Mesenchymal stem cell (in vitro differentiated cells and primary cell): ENCODE results near the gene SLC44A3.

Experiments
- DNase-seq: peaks from one replicate; pipeline ENCODE4 v3.0.0-alpha.2; 2013
- H2AFZ ChIP-seq: one replicate; pipeline ENCODE4 v1.6.1; 2013; ENCODE audit warnings: low read depth, mild to moderate bottlenecking, control low read depth, inconsistent platforms, low read length, moderate library complexity
- H2AK5ac ChIP-seq: 2 replicates; pipeline ENCODE4 v1.6.1; 2013; ENCODE audit warnings: low read length, moderate library complexity, mild to moderate bottlenecking, inconsistent platforms; ENCODE audit not compliant: severe bottlenecking
- H2BK120ac ChIP-seq: one replicate; pipeline ENCODE4 v1.6.1; 2013; ENCODE audit warnings: low read depth, mild to moderate bottlenecking, inconsistent platforms, low read length, moderate library complexity
- H2BK12ac ChIP-seq, 2 experiments: one replicate each; pipeline ENCODE4 v1.6.1; 2013; ENCODE audit warnings: inconsistent platforms in 2 of 2, low read length in 2 of 2, mild to moderate bottlenecking in 2 of 2, moderate library complexity in 2 of 2, control low read depth in 1 of 2
- H2BK15ac ChIP-seq: one replicate; pipeline ENCODE4 v1.6.1; 2013; ENCODE audit warnings: mild to moderate bottlenecking, low read depth, inconsistent platforms; ENCODE audit not compliant: poor library complexity, severe bottlenecking
- H2BK5ac ChIP-seq: 2 replicates; pipeline ENCODE4 v1.6.1; 2013; ENCODE audit warnings: low read depth, mild to moderate bottlenecking, low read length, control low read depth, inconsistent platforms; ENCODE audit not compliant: poor library complexity, severe bottlenecking
- H3K14ac ChIP-seq, 2 experiments: one replicate each; pipeline ENCODE4 v1.6.1; 2013; ENCODE audit warnings: inconsistent platforms in 2 of 2, low read length in 2 of 2, control low read depth in 1 of 2, mild to moderate bottlenecking in 1 of 2, moderate library complexity in 1 of 2
- H3K18ac ChIP-seq, 2 experiments: one replicate each; pipeline ENCODE4 v1.6.1; 2013; ENCODE audit warnings: inconsistent platforms in 2 of 2, low read length in 2 of 2, control low read depth in 1 of 2, low read depth in 1 of 2, mild to moderate bottlenecking in 1 of 2
- H3K23ac ChIP-seq, 2 experiments: one replicate each; pipeline ENCODE4 v1.6.1; 2013; ENCODE audit warnings: inconsistent platforms in 2 of 2, low read length in 2 of 2, mild to moderate bottlenecking in 2 of 2, moderate library complexity in 2 of 2, control low read depth in 1 of 2
- H3K27ac ChIP-seq: 2 replicates; pipeline ENCODE4 v1.5.1; 2013; ENCODE audit warnings: mild to moderate bottlenecking, moderate library complexity, low read length, control low read depth, inconsistent platforms; ENCODE audit not compliant: poor library complexity, severe bottlenecking
- H3K27me3 ChIP-seq, 2 experiments: 2 replicates each; pipeline versions ENCODE4 v1.6.1 to v1.7.0; 2013; ENCODE audit warnings: low read length in 2 of 2, mild to moderate bottlenecking in 2 of 2, moderate library complexity in 2 of 2, control low read depth in 1 of 2, inconsistent platforms in 1 of 2; ENCODE audit not compliant: control insufficient read depth in 1 of 2, insufficient read depth in 1 of 2
- H3K36me3 ChIP-seq, 2 experiments: 2 replicates each; pipeline versions ENCODE4 v1.6.1 to v1.7.0; 2013; ENCODE audit warnings: low read length in 2 of 2, control low read depth in 1 of 2, inconsistent platforms in 1 of 2, low read depth in 1 of 2, mild to moderate bottlenecking in 1 of 2; ENCODE audit not compliant: insufficient read depth in 2 of 2, control insufficient read depth in 1 of 2
- H3K4ac ChIP-seq, 2 experiments: one replicate each; pipeline ENCODE4 v1.6.1; 2013; ENCODE audit warnings: inconsistent platforms in 2 of 2, low read length in 2 of 2, mild to moderate bottlenecking in 2 of 2, moderate library complexity in 2 of 2, control low read depth in 1 of 2, low read depth in 1 of 2
- H3K4me1 ChIP-seq: 2 replicates; pipeline ENCODE4 v1.6.1; 2013; ENCODE audit warnings: low read depth, low read length, control low read depth; ENCODE audit not compliant: control insufficient read depth, insufficient read depth
- H3K4me2 ChIP-seq: 2 replicates; pipeline ENCODE4 v1.6.1; 2013; ENCODE audit warnings: low read length, mild to moderate bottlenecking, inconsistent platforms; ENCODE audit not compliant: poor library complexity, severe bottlenecking
- H3K4me3 ChIP-seq, 2 experiments: 2 replicates each; pipeline versions ENCODE4 v1.5.1 to v1.7.0; 2013; ENCODE audit warnings: low read length in 2 of 2, mild to moderate bottlenecking in 2 of 2, control low read depth in 1 of 2, low read depth in 1 of 2; ENCODE audit not compliant: insufficient read depth in 1 of 2
- H3K79me1 ChIP-seq: replicated peaks from 2 replicates; pipeline ENCODE4 v1.6.1; 2013; ENCODE audit warnings: mild to moderate bottlenecking, control low read depth, low read length, inconsistent platforms; ENCODE audit not compliant: poor library complexity, severe bottlenecking
- H3K9ac ChIP-seq: 2 replicates; pipeline ENCODE4 v1.7.0; 2013; ENCODE audit warnings: mild to moderate bottlenecking, low read length, moderate library complexity
- H3K9me3 ChIP-seq: 2 replicates; pipeline ENCODE4 v1.7.0; 2013; ENCODE audit warnings: mild to moderate bottlenecking, low read length; ENCODE audit not compliant: control insufficient read depth
- H4K8ac ChIP-seq: one replicate; pipeline ENCODE4 v1.6.1; 2013; ENCODE audit warnings: inconsistent platforms, mild to moderate bottlenecking, low read length, moderate library complexity
- H4K91ac ChIP-seq: one replicate; pipeline ENCODE4 v1.6.1; 2013; ENCODE audit warnings: mild to moderate bottlenecking, low read length, inconsistent platforms
- WGBS: methylation state at CpG from one replicate; pipeline ENCODE4 v1.1.7; 2013; ENCODE audit warnings: mixed read lengths; 5-methylcytosine and 5-hydroxymethylcytosine counted together

The SLC44A3 gene

DNA sequence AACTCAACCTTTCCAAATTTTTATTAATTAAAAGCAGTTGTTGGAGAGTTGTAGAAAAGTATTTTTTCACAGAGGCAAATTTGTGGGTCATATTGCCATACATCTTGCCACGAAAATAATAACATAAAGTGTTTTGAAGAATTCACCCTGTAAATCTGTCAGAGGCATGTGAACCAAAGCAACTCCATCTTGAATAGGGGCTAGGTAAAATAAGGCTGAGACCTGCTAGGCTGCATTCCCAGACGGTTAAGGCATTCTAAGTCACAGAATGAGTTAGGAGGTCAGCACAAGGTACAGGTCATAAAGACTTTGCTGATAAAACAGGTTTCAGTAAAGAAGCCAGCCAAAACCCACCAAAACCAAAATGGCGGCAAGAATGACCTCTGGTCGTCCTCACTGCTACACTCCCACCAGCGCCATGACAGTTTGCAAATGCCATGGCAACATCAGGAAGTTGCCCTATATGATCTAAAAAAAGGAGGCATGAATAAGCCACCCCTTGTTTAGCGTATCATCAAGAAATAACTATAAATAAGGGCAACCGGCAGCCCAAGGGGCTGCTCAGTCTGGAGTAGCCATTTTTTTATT, 111.2 kb downstream of the SLC44A3 start:
- no peak overlapping the region for H3K4me2 ChIP-seq
- DNase-seq: no peak
- no peak overlapping the region for H3K18ac ChIP-seq
- H2BK15ac ChIP-seq: no peak overlapping the region
- no peak overlapping the region for H3K14ac ChIP-seq
- H3K23ac ChIP-seq: no peak overlapping the region
- peaks cover 17% of the 10 kb centered on the region for H3K4me1 ChIP-seq
- no peak overlapping the region for H3K9ac ChIP-seq
- WGBS: 97% methylated on average over 7 of the region's 7 CpGs
- no peak overlapping the region for H4K91ac ChIP-seq
- H2BK5ac ChIP-seq: no peak overlapping the region
- H3K4ac ChIP-seq: no peak overlapping the region
- no peak overlapping the region for H3K4me3 ChIP-seq
- peaks cover 18% of the 10 kb centered on the region for H3K79me1 ChIP-seq
- H4K8ac ChIP-seq: no peak overlapping the region
- H2BK120ac ChIP-seq: no peak overlapping the region
- H2AFZ ChIP-seq: no peak overlapping the region
- H2BK12ac ChIP-seq: no peak overlapping the region
- no peak overlapping the region for H2AK5ac ChIP-seq
- no peaks in the 10 kb centered on the region for H3K9me3 ChIP-seq
- no peak overlapping the region for H3K27ac ChIP-seq
- no peaks in the 10 kb centered on the region for H3K27me3 ChIP-seq
- H3K36me3 ChIP-seq: peaks cover 0 to 3% of the 10 kb centered on the region in 2 experiments

- H2BK120ac ChIP-seq: no peak overlapping the region
- no peak overlapping the region for H3K4ac ChIP-seq
- DNase-seq: no peak
- H3K4me3 ChIP-seq: no peak overlapping the region
- no peak overlapping the region for H2AFZ ChIP-seq
- no peak overlapping the region for H3K27ac ChIP-seq
- H3K79me1 ChIP-seq: peaks cover 9% of the 10 kb centered on the region
- H3K14ac ChIP-seq: no peak overlapping the region
- H3K4me2 ChIP-seq: no peak overlapping the region
- H3K9ac ChIP-seq: no peak overlapping the region
- no peak overlapping the region for H4K91ac ChIP-seq
- no peak overlapping the region for H3K23ac ChIP-seq
- H2BK5ac ChIP-seq: no peak overlapping the region
- no peaks in the 10 kb centered on the region for H3K27me3 ChIP-seq
- H3K9me3 ChIP-seq: no peaks in the 10 kb centered on the region
- no peak overlapping the region for H2AK5ac ChIP-seq
- no peak overlapping the region for H2BK15ac ChIP-seq
- H3K36me3 ChIP-seq: peaks cover 0 to 3% of the 10 kb centered on the region in 2 experiments
- peaks cover 11% of the 10 kb centered on the region for H3K4me1 ChIP-seq
- WGBS: no CpG with 5 or more reads among the region's 2 CpGs
- H3K18ac ChIP-seq: no peak overlapping the region
- no peak overlapping the region for H4K8ac ChIP-seq
- no peak overlapping the region for H2BK12ac ChIP-seq
These were observed 114.4 kb downstream of the SLC44A3 start for GRCh38 chr1:94934551-94934950.

DNA sequence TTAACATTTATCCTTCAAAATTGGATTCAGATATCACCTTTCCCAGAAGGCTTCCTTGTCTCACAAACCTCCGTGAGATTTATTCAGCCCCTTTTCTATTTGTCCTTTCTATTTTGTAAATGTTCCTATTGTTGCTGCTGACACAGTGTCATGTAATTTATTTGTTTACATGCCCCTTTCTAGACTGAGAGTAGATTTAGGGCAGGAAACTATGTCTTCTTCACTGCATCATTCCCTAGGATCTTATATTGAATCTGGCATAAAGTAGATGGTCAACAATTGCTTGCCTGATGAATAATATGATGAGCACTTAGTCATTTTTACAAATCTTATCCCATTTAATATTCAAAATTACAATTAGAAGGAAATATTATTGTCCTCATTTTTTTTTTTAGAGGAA, 114.9 kb downstream of the SLC44A3 start:
- H3K36me3 ChIP-seq: peaks cover 0 to 3% of the 10 kb centered on the region in 2 experiments
- 20% methylated on average over 1 of the region's 1 CpG for WGBS

DNA sequence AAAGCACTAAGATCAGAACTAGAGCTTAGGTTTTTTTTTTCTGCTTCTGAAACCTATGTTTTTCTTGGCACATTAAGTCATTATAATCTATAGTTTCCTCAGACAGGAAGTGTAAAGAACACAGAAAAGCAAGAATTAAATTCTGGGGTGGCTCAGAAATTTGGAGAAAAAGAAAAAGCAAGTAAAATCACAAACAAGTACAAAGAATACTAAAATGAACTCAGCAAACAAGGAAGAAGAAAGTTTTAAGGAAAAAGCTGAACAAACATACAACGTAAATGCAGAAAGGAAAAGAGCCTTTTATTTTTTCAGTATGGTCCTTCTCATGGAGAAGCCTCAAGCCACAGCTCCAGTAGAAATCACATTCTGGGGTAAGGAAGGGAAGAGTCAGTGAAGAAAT, 115.3 kb downstream of the SLC44A3 start:
- H3K4me1 ChIP-seq: peaks cover 8% of the 10 kb centered on the region
- H3K36me3 ChIP-seq: peaks cover 0 to 3% of the 10 kb centered on the region in 2 experiments
- H3K4me3 ChIP-seq: no peak overlapping the region
- no peaks in the 10 kb centered on the region for H3K9me3 ChIP-seq
- H3K4ac ChIP-seq: no peak overlapping the region
- H4K91ac ChIP-seq: no peak overlapping the region
- H2AFZ ChIP-seq: no peak overlapping the region
- H2BK12ac ChIP-seq: no peak overlapping the region
- H3K79me1 ChIP-seq: peaks cover 5% of the 10 kb centered on the region
- no peak overlapping the region for H3K9ac ChIP-seq
- H3K14ac ChIP-seq: no peak overlapping the region
- H3K4me2 ChIP-seq: no peak overlapping the region
- H2BK120ac ChIP-seq: no peak overlapping the region
- H3K18ac ChIP-seq: no peak overlapping the region
- H3K27ac ChIP-seq: no peak overlapping the region
- H4K8ac ChIP-seq: no peak overlapping the region
- no CpG with 5 or more reads among the region's 1 CpG for WGBS
- no peaks in the 10 kb centered on the region for H3K27me3 ChIP-seq
- H2BK5ac ChIP-seq: no peak overlapping the region
- no peak overlapping the region for H3K23ac ChIP-seq
- H2AK5ac ChIP-seq: no peak overlapping the region
- DNase-seq: no peak
- H2BK15ac ChIP-seq: no peak overlapping the region

More for the DNA sequence above, 114.9 kb downstream of the SLC44A3 start:
- Histone ChIP-seq H3K79me1 (peaks cover 5% of the 10 kb centered on the region), H2BK5ac (no peak overlapping the region), H3K4me1 (peaks cover 8% of the 10 kb centered on the region), H3K23ac (no peak overlapping the region), H2BK12ac (no peak overlapping the region), H2BK15ac (no peak overlapping the region), H2AFZ (no peak overlapping the region), H3K27ac (no peak overlapping the region), H3K14ac (no peak overlapping the region), H4K8ac (no peak overlapping the region), H3K4me2 (no peak overlapping the region), H3K9me3 (no peaks in the 10 kb centered on the region), H3K4me3 (no peak overlapping the region), H2AK5ac (no peak overlapping the region), H3K9ac (no peak overlapping the region), H4K91ac (no peak overlapping the region), H3K18ac (no peak overlapping the region), H2BK120ac (no peak overlapping the region), H3K4ac (no peak overlapping the region), H3K27me3 (no peaks in the 10 kb centered on the region)
- no peak for DNase-seq
